Ammon's horn (tissue), 1 donor: ENCODE measurements around the gene SETX.

Experiments used
- DNase-seq: peaks from one replicate; pipeline ENCODE4 v3.0.0-alpha.2; 2016; ENCODE audit warnings: low spot score

Gene SETX

DNA sequence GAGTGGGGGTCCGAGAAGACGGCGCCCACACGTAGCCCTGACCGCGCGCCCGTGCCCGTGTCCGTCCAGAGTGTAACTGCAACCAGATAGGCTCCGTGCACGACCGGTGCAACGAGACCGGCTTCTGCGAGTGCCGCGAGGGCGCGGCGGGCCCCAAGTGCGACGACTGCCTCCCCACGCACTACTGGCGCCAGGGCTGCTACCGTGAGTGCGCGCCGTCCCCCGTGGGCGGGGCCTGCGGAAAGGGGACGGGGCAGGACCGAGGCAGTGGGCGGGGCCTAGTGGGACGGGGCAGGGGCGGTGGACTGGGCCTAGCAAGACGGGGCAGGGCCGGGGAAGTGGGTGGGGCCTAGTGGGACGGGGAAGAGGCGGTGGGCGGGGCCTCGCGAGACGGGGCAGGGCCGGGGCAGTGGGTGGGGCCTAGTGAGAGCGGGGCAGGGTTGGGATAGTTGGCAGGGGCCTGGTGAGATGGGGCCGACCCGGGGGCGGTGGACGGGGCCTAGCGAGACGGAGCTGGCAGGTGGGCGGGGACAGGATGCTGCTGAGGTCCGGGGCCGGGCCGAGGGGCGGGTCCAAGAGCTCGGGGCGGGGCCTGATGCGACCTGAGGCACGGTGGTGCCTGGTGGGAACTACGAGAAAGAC, 113.8 kb downstream of the SETX start:
- DNase-seq, result peak; percentile 97

DNA sequence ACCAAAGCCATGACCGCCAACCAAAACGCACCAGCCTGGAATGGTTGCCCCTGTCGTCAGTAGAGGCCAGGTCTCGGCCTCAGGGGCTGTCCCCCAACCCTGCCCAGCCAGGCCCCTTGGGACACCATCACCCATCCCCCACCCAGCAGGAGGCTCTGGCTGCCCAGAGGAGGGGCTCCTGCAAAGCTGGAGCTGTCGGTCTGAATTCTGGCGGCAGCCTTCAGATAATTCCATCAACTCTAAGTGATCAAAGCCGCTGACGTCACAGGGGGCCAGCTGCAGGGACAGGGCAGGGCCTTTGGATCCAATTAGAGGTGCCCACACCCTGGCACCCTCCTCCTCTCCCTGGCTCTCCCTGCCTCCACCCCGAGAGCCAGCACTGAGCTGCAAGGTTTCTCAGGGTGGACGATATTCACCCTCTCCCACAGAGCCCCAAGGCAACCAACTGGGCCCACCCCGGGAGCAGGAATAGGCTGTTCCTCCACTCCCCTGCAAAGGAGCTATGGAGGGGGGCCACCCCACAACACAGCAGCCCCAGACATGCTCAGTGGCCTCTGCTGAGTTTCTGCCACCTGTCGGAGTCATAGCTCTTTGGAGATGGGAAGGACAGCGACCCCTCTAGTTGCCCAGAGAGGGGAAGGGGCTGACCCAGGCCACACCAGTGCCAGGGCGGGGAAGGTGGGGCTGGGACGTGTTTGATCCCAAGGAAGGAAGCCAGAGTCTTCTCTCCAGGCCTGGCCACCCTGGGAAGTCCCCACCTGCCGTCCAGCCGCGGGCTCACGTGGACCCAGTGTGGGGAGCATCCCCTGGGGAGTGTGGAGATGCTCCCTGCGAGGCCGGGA, 114.6 kb downstream of the SETX start:
- no peak for DNase-seq

DNA sequence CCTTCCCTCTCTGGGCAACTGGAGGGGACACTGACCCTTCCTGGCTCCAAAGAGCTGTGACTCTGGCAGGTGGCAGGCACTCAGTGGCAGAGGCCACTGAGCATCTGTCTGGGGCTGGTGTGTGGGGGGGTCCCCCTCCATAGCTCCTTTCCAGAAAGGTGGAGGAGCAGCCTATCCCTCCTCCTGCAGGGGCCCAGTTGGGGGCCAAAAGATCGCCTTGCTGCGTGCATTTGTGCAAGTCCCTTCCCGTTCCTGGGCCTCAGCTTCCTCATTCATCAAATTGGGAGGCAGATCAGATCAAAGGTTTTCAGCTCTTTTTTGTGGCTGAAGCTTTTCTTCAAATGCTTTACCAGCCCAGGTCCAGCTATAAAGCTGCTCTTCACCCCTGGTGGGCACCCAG, 115.3 kb downstream of the SETX start:
- no peak for DNase-seq

DNA sequence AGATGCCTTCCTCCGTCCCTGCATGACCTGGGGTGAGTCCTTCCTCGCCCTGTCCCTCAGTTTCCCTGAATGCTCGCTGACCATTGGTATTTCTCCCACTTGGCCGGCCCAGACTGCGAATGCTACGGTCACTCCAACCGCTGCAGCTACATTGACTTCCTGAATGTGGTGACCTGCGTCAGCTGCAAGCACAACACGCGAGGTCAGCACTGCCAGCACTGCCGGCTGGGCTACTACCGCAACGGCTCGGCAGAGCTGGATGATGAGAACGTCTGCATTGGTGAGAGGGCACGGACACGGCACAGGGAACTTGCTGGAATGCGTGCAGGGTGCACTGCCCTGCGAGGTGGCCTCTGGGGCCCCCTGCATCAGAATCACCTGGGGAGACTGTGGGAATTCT, 115.8 kb downstream of the SETX start:
- DNase-seq, result no peak

DNA sequence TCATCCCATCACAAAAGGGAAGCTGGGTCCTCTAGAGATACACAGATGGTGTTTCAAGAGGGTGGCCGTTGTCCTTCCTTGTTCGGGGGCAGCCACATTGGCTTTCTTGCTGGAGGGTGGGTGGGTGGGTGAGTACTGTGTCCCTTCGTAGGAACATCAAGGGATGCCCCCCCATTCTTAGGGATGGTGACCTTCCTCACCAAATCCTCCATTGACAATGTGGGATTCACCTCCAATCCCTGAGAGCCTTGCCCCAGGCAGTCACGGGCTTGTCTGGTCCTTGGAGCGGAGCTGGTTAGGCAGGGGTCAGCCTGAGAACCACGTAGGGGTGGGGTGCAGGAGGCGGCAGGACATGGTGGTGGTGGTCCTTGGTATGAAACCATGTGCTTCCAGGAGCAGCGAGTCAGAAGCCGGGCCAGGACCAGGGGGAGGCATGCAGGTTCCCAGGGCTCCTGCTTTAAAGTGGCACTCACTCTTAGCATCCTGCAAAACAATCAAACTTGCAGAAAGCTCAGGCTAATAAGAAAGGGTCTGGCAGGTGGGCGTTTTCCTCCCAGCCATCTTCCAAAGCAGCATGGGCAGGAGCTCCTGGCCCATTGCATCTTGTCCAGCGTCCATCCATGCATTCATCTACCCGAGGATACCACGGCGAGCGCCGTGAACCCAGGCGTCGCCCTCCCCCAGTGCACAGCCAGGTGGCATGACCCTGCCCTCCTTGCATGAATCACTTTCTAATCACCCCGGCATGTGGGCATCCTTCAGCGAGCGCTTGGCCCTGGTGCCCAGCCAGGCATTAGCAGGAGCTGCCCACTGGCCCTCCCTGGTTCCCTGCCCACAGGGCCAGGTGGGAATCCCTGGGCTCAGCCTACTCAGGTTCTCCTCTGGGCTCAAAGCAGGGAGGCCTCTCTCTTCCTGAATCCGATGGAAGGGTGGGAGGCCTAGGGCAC, 116.5 kb downstream of the SETX start:
- DNase-seq, result no peak

DNA sequence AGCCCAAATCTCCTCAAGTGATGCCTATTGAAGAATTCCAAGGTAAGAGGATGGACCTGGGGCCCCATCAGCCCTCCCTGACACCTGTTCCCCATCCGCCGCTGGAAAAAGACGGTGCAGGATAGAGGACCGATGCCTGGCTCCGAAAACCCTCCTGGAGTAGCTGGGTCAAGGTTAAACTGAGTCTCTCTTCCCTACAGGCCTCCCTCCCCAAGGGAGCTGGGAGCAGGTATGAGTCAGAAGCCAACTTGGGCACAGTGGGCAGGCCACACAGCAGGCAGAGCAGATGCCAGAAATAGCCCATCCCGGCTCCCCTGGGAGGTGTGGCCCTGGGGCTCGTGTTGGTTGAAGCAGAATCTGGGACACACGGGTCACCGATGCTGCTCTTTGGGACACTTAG, 117.3 kb downstream of the SETX start:
- no peak for DNase-seq

DNA sequence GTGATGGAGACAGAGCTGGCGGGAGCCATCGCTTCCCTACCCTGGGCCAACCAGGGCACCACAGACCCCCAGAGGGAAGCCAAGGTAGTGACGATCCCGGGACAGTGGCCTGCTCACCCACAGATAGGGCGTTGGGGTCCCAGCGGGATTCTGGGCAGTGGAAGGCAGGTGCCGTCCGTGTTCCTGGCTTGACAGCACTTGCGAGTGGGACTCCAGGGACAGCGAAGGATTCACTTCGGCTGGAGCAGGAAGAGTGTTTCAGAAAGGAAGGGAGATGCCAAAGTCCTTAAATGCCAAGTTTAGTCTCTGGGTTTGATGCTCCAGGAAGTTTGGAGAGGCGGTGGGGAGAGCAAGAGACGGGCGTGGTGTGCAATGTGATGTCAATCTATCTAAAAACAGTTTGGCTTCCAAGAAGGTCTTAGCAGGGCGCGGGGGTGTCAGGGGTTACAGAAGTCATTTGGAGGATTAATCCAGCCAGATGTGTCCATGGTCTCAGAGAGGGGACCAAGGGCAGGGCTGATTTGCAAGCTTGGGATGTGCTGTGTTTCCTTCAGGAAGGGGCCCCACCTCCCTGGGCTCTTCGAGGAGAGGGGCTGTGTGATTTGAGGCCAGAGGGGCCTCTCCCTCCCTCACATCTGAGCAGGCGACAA, 118.0 kb downstream of the SETX start:
- DNase-seq, result no peak

DNA sequence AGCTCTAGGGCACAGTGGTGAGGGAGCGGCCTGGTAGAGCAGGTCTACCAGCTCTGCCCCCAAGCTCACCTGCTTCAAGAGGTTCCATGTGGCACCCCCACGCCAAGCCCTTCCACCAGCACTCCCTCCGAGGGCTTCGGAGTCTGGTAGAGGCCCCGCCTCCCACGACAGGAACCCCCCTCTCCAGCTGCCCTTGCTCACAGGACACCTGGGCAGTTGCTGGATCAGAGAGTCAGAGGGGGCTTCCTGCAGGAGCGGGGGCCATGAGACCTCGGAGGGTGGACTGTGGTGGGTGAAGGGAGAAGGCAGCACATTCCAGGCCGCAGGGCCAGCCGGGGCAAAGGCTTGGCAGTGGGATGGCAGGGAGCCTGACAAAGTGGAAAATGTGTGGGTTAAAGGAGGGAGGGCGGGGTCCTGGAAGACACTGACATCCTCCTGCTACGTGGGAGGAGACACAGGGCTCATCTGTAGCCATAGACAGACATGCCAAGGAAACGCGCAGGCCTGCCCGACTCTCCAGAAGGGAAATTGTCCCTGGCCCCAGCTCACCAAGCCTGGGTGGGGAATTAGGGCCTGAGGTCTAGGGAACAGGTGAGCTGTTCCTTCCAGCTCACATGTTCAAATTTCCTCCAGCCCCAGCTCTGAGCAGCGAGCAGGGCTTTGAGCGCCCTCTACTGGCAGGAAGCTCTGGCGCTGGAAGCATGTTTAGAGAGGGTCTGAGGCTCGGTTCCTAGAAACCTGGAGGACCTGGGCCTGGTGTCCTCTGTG, 118.7 kb downstream of the SETX start:
- peak; percentile 84 for DNase-seq

DNA sequence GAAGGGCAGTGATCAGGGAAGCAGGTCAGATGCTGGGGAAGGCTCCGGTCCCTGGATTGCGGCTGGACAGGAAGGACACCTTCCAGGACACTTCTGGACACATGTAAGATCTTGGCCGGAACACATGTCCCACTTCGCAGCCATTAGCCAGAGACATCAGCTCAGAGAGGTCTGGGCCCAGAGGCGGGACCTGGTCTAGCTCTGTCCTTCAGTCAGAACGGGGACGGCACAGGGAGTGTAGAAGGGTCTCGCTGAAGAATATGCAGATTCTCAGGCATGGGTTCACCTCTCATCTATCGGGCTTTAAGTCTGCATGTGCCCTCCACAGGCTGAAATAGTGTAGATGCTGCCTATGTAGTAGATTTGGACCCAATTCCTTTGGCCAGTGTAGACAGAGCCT, 119.7 kb downstream of the SETX start:
- no peak for DNase-seq

DNA sequence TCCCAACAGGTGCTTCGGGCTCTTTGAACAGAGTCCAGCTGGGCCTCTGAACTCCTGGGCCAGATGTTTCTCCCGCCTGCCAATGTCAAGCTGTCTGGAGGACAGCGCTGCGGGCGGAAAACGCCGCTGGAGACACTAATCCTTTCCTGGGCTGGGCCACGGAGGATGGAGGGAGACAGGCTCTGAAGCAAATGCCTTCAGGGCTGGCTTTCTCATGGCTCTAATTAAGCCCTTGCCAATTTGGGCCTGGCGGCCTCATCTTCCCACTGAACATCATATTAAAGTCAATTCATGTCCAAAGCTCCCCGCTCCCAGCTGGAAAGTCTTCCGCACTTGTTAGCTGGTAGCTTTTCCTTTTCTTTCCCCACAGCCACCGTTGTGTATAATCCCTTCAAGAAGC, 120.3 kb downstream of the SETX start:
- no peak for DNase-seq

DNA sequence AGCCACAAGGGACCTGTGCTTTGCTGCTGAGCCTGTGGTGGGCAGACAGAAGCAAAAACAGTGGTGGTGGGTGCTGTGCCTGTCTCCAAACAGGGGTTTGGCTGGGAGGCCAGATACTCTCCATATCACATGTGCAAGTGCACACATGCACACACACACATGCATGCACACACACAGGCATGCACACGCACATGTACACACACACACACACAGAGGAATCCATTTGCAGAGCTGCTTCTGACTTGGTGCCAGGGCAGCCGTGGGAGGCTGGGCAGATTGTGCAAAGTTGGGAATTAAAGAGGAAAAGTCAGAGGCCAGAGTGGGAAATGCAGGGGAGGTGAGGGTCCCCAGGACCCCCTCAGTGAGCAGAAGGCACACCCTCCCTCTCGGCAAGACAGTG, 121.6 kb downstream of the SETX start:
- DNase-seq, result no peak

DNA sequence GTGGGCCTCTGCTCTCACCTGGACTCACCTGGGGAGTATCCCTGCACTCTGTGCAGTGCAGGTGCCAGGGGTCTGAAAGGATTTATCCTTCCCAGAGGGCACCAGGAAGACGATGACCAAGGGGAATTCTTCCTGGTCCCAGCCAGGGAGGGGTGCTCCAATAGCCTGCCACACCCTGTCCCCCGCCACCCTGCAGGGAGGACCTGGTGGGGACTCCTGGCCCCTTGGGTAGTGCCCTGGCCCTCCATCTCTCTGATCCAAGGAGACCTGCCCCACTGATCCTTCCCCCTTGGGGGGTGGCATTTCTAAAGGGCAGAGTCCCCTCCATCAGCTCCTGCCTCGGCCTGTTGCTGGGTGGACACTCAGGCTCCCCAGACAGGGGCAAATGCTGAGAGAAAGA, 122.3 kb downstream of the SETX start:
- no peak for DNase-seq

DNA sequence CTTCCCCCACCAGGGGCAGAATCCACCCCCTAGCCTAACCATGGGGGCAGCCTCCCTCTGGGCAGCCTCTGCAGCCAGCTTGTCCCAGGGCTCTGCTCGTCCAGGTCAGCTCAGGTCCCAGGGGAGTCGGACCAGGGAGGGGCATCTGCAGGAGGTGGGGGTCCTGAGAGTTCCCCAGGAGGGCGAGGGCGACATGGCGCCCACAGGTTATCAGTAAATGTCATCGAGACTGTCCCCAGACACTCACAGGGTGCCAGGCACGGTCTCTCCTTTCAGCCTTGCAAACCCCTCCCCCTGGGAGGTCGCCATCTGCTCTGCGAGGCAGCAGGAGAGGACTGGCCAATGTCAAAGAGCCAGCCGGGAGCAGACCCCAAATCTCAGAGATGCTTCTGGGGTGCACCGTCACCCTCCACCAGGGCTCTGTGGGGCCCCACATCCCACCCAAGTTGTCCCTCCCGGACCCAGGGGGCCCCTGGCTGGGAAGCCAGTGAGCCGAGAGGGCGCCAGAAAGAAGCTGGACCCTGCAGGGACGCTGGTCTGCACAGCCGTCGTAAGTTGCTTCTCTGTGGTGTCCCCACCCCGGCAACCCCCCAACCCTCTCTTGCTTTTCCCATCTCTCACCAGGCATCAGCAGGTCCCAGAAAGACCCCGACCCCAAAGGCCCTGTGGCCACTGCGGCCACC, 123.6 kb downstream of the SETX start:
- no peak for DNase-seq

DNA sequence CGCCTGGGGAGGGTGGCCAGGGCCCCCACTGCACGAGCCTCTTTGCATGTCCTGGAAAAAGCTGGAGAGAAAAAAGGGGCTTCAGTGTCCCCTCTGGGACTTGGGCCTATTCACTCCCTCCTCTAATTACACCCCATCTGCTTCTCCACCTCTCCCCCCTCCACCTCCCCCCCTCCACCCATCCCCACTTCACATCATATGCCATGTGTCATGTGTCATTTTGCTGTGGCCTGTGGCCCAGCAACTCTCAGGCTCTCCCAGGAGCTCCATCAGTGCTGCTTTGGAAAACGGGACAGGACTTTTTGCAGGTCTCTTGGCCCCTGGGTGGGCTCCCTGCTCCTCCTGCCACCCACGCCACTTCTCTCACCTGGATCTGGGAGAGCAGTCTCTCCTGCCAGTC, 124.2 kb downstream of the SETX start:
- no peak for DNase-seq

DNA sequence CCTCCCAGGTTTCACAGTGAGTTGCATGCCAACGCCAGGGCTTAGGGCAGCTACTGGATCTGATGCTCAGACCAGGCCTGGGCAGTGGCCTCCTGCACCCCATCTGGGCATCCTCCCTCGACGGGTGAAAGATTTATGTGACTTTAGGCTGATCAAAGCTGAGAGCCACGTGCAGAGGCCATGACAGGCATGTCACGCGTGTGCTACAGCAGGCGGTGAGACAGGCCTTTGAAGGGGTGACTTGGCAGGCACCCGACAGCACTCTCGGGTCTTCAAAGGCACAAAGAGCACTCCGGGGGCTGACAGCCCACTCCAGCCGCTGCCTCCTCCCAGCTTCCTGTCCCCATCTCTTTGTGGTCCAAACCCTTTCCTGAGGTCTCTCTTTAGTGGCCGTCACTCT, 126.7 kb downstream of the SETX start:
- DNase-seq, result no peak

DNA sequence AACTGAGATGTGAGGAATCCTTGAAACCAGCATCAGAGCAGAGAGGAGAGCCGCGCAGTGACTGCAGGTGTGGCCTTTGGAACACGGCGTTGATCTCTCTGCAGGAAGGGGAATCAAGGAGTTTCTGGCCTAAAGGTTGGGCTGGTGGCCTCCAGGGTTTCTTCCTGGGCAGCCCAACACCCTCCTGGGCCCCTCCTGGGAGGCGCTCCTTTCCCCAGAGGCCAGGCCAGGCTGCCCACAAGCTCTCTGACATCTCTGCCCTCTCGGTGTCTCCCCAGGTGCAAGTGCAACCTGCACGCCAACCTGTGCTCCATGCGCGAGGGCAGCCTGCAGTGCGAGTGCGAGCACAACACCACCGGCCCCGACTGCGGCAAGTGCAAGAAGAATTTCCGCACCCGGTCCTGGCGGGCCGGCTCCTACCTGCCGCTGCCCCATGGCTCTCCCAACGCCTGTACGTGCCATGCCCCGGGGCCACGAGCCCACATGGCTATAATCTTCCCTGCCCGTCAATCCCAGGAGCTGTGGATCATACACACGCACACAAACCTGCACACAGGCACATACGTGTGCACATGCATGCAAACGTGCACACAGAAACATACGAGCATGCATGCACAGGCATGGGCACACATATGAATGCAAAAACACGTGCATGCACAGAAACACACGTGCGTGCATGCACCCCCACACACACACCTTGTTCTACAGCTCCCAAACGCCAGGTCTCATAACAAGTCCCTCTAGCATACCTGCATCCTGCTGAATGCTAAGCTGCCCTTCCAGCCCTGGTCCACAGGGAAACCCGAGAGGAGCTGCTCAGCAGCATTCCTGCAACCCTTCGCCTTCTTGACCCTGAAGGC, 128.0 kb downstream of the SETX start:
- no peak for DNase-seq

DNA sequence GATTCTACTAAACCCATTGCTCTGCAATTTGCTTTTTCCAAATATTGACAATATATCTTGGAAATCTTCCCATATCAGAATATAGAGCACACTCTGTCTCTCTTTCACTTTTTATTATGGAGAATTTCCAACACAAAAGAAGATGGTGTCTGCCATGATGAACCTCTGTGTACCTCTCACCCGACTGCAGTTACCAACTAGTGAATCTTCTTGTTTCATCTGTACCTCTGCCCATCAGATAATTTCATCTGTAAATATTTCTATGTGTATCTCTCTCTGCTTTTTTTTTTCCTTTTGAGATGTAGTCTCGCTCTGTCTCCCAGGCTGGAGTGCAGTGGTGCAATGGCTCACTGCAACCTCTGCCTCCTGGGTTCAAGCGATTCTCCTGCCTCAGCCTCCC, 130.1 kb downstream of the SETX start:
- no peak for DNase-seq

DNA sequence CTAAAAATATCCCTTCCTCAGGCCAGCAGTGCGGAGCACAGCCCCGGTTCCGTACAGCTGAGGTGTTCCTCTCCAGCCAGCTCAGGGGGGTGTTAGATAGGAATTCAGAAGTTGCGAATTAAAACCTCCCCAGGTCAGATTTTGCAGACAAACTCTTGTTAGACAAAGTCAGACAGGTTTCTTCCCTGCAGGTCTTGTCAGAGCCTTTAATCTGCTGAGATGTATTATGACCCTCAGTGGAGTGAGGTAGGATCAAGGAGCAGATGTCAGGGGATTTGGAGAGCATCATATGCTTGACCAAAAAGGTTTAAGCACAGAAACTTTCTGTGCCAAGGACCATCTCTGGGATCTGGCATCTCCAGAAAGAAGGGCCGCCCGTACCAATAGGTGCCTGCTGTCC, 132.8 kb downstream of the SETX start:
- DNase-seq, result no peak

DNA sequence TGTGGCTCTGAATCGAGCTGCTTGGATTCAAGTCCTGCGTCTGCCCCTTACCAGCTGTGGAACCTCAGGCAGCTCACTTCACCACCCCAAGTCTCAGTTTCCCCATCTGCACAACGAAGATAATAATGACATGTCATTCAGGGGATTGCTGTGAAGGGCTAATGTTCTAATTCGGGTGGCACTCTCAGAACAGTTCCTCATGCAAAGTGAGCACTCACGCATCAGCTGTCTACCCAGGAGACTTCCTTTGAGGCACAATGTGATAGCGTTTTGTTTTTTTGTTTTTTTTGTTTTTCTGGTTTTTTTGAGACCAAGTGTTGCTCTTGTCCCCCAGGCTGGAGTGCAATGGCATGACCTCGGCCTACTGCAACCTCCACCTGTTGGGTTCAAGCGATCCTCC, 136.6 kb downstream of the SETX start:
- no peak for DNase-seq
